ENCODE data around the gene PRICKLE2.

PRICKLE2 gene

DNA sequence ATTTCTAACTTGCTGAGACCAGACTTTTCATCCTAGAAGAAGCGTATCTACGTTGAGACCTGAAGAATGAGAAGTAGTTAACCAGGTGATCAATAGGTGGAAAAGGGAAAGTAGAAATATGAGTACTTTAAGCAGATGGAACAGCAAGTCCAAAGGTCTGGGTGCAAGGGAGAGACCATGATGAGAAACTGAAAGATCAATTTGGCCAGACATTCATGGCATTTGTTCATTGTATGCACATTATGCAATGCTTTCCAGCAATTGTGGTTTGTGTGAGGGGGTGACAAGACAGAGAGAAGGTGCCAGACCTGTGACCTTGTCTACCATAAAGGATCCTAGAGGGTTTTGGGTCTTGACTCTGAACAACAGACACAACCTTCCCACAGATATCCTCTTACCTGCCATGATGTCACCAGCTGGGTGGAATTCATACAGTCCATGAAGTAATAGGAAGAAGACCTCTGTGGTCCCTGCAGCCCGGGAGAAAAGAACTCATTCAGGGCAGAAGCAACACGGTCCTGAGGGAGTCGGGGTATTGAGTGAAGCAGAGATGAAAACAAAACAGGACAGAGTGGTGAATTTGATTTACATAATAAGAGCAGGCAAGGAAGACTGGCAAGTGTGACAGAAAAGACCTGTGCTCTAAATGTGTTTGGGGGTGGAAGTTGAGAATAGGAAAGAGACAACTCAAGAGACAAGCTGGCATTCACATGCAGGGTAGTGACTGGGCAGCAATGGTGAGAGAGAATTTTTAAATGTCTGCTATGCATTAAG lies 138.6 kb downstream of the PRICKLE2 start:
- FAIRE-seq = no peak
- no peak for DNase-seq (ENCODE audit: extremely low spot score, insufficient read length, low read depth)

- no peak for FAIRE-seq
- no peak for DNase-seq (ENCODE audit: extremely low spot score, insufficient read length, low read depth)
Measured at GRCh38 chr3:64084640-64085039, 140.6 kb downstream of the PRICKLE2 start.

DNA sequence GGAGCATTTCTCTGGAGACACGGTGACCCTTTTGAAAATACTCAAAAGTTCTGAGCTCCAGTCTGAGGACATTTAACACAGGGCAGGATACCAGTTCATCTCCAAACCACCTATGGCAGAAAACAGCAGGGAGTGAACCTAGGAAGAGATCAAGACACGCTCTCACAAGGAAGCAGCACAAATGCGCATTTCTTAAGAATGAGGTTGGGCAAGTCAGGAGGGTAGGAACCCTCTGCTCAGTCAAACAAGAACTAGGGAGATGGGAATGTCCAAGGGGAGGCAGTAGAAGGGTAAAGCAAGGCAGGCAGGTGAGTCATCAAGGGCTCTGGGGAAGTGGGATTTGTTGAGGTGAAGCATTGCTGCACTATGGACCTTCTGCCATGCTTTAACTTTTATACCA lies 141.7 kb downstream of the PRICKLE2 start:
- FAIRE-seq (no peak), DNase-seq (ENCODE audit: extremely low spot score, insufficient read length, low read depth) (no peak)

GRCh38 chr3:64082961-64083541 lies 142.2 kb downstream of the PRICKLE2 start:
- no peak for DNase-seq (ENCODE audit: extremely low spot score, insufficient read length, low read depth)
- FAIRE-seq = no peak

GRCh38 chr3:64082411-64082810 lies 142.9 kb downstream of the PRICKLE2 start:
- no peak for FAIRE-seq
- no peak for DNase-seq (ENCODE audit: extremely low spot score, insufficient read length, low read depth)

- FAIRE-seq = no peak
- DNase-seq (ENCODE audit: extremely low spot score, insufficient read length, low read depth) = no peak
Measured at GRCh38 chr3:64081235-64081630, 144.0 kb downstream of the PRICKLE2 start.

DNA sequence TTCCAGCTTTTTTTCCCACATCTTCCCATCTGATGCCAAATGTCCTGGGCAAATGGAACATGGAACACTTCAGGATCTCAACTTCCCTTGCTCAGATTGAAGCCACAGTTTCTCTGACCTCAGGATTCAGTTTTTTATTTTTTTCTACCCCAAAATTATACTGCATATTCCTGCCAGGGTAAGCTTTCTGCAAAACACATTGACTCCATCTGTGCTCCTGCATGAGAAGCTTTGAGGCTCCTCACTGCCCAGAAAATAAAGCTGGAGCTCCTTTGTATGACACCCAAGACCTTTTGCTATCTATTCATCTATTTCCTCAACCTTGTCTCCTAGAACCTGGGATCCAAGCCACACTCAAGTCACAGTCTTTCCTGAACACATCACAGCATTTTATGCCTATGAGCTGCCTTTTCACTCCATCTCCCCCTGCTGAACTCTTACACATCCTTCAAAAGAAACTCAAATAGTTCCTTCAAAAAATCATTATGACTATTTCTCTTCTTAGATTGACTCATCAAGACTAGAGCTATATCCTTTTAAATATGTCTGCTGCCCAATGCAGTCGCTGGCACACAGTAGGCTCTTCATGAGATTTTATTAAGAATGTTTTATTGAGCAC lies 144.5 kb downstream of the PRICKLE2 start:
- FAIRE-seq = no peak
- DNase-seq (ENCODE audit: extremely low spot score, insufficient read length, low read depth) = no peak

DNA sequence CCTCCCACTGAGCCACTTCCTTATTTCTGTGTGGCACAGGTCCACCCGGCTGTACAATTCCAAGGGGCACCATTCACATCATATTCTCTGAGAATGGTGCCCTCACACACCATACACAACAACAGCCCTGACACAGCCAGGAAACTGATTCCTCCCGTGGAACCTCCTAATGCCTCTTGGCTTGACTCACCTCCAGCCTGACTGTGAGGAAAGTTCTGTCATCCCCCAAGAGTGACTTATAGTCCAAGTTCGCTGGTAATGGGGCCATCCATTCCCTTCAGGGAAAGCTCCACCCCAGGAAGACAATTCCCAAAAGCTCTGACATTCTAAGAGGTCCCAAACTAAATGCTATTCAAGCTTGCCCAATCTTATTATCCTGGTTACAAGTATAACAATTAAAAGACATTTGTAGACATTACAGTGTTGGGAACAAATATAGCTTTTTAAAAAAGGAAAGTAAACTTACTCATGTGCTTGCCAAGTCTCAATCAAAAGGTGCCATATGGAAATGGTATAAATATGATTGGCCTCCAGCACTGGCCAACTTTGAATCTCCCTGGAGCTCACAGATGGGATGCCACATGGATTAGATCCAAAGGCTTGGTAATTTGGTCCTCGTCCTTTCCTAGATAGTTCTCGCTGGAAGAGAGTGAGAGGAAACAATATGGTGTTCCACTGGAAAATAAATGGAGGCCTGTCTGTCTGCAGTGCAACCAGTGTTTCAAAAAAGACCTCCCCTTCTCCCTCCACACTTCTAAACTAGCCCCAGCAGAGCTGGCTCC lies 145.7 kb downstream of the PRICKLE2 start:
- FAIRE-seq (no peak), DNase-seq (ENCODE audit: extremely low spot score, insufficient read length, low read depth) (no peak)

- no peak for DNase-seq (ENCODE audit: extremely low spot score, insufficient read length, low read depth)
- FAIRE-seq = no peak
Measured at GRCh38 chr3:64078966-64079365, 146.3 kb downstream of the PRICKLE2 start.

DNA sequence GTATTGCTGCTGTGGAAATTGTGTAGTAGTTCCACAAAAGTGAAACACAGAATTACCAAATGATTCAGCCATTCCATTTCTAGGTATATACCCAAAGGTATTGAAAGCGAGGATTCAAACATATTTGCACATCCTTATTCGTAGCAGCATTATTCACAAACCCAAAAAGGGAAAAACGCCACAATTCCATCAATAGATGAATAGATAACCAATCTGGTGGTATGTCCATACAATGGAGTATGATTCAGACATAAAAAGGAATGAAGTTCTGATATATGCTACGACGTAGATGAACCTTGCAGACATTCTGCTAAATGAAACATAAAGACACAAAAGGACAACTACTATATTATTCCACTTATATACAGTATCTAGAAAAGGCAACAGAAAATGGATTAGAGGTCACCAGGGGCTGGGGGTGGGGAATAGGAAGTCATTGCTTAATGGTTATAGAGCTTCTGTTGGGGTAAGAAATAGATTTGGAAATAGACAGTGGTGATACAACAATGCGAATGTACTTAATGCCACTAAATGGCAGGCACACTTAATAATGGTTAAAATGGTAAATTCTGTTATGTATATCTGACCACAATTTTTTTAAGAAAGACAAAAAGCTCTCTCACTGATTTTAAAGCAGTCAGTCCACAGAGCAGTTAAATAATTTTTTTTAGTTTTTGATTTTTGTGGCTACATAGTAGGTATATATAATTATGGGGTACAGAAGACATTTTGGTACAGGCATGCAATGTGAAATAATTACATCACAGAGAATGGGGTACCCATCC lies 150.2 kb downstream of the PRICKLE2 start:
- DNase-seq (ENCODE audit: extremely low spot score, insufficient read length, low read depth) (no peak), FAIRE-seq (no peak)

- no peak for FAIRE-seq
- DNase-seq (ENCODE audit: extremely low spot score, insufficient read length, low read depth) = no peak
Measured at GRCh38 chr3:64074060-64074459, 151.2 kb downstream of the PRICKLE2 start.

DNA sequence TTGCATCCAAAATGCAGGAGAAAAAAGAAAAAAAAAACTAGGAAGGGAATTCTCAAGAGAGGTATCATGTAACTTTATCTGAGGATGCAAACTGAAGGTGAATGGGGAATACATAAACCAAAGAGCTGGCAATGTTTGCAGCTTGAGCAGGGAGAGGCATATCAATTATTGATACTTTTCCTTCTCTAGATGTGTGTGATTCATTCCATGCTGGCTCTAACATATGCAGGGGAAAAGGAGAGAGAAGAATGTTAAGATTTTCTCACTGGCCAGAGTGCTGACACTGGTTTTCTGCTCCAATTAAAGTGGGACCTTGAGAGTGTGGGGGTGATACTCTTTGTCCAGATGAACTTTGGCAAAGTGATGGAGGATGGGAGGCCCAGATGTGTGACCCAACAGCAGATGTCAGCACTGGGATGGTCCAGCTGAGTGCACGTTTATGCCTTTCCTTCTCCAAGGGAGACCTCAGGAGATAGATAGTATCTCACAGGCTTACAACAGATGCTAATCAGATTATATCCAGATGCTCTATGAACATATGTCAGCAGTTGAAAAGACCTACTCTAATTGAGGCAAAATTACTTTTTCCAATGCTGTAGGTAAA lies 152.0 kb downstream of the PRICKLE2 start:
- no peak for DNase-seq (ENCODE audit: extremely low spot score, insufficient read length, low read depth)

DNA sequence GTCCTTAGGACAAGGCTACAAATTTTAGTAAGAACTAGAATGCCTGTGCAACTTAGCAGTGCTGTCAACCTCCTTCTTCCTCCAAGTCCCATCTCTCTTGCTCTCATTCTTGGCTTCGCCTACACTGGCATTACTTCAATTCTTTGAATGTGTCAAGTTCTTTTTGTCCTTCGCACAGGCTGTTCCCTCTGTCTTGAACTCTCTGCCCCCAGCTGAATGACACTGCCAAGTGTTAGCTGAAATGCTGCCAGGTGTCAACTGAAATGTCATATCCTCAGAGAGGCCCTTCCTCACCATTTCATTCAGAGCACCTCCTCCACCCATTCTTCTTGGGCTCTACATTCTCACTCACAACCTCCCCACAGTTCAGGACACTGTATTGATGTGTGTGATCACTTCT lies 153.1 kb downstream of the PRICKLE2 start:
- FAIRE-seq = no peak
- no peak for DNase-seq (ENCODE audit: extremely low spot score, insufficient read length, low read depth)

More for the DNA sequence above, 152.0 kb downstream of the PRICKLE2 start:
- no peak for FAIRE-seq

DNA sequence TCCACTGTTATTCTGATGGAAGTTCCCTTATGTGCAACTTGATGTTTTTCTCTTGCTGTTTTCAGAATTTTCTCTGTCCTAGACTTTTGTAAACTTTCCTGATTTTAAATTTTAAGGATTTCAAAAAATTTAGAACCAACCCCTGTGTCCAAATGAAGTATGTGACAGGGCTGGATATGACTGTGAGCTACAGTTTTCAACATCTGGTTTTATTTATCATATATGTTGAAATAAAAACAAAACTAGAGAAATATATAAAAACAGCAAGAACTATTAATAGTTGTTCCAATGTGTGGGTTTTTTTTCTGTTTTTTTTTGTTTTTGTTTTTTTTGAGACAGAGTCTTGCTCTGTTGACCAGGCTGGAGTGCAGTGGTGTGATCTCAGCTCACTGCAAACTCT lies 154.6 kb downstream of the PRICKLE2 start:
- DNase-seq (ENCODE audit: extremely low spot score, insufficient read length, low read depth) (no peak), FAIRE-seq (no peak)

DNA sequence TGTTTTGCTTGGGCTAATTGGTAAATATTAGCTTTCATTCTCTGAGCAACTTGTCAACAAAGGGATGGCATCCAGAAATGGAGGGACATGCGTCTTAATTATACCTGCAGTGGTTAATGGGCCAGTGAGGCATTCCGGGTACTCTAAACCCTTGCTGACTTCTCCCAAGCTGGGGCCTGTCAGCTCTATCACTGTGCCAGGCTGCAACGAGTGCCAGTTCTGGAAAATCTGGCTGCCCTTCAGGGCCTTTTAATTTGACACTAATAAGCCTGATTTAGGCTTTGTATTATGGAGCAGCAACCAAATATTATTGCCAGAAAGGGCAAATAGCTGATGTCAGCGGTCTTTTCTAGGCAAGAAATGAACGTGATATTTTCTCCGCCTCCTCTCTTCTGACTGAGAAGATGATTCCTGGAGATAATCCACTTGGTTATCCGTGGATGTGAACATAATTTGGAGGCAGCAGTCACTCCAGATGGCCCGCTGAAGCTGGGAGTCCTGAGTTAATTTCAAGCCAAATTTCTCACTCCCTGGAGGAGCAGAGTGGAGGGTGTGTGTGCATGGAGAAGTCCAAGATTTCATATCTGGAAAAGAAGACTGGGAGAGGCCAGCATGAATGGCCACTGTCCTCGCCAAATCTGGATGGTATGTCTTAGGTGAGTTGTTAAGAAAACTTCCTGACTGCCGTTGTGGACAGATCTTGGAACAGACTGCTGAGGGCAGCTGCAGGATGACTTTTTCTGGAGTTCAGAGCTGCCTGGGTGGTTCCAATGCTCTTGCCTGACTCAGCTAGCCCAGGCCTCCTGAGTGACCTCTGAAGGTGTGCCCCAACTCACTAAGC lies 157.5 kb downstream of the PRICKLE2 start:
- FAIRE-seq = no peak
- DNase-seq (ENCODE audit: extremely low spot score, insufficient read length, low read depth) = no peak

GRCh38 chr3:64064804-64065203 lies 160.5 kb downstream of the PRICKLE2 start:
- DNase-seq (ENCODE audit: extremely low spot score, insufficient read length, low read depth) (no peak), FAIRE-seq (no peak)

DNA sequence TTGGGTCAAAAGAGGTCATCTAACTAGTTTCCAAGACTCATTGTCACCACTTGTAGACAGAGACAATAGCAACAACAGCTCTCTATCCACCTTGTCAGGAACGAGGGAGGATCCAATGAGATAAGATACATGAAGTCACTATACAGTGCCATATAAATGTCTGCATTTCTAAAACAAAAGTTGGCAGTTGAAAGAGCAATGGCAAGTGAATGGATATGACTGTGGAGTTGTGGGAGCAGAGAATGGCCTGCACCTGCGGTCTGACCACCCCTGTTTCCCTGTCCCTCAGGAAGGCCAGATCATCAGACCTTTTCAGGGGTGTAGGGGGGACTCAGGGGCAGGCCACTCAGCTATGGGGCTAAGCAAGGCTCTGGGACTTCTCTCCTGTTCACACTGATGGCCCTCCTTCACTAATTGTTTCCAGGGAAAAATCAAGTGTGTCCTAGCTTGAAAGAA lies 161.3 kb downstream of the PRICKLE2 start:
- no peak for FAIRE-seq

DNA sequence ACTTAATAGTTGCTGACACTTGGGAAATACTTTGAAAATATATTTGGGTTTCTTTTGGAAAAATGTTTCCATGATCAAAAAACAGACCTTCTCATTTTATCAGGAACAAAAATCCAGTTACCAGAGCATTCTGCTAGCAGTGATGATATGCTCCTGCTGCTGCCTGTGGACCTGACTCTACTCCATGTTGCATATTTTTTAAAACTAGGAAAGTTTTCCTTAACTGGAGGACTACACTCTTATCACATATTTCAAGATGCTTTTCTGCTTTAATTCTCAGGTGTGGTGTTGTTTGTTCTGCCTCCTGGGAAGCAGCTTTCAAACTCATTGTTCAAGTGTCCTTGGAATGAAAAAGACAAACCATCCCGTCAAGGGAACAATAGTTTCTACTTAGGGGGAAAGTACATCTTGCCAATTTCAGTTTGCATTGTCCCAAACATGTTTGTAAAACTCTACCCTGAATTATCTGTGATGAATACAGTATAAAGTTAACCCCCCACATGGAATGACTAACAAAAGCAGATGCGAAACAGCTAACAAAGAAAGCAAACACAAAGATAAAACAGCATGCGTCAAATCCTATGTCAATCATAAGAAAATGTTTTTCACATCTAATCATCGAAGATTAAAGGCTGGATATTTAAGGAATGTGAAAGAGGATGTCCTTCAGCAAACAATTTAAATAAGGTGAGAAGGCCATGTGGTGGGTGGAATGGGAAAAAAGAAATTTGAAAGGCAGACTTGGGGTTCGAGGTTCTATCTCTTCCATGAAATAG lies 161.9 kb downstream of the PRICKLE2 start:
- DNase-seq (ENCODE audit: extremely low spot score, insufficient read length, low read depth) (no peak), FAIRE-seq (no peak)

More for the DNA sequence above, 161.3 kb downstream of the PRICKLE2 start:
- DNase-seq (ENCODE audit: extremely low spot score, insufficient read length, low read depth) = no peak

Measured in GM18507 (cell line).